Naive B cell (primary cell): ENCODE results near the gene GABPB2. TPM values are rescaled to one million over a fixed set of nuclear protein-coding genes. Genes with fewer than 3 reads are reported as not detected.
A peak's percentile ranks its signal among the peaks of the same experiment; 100 is the strongest.

Experiments used
- ATAC-seq, 2 donors: fragments of 150-1000 bp; cut with Tn5 transposase; 2 replicates each; pipeline ENCODE4 v1.10.0; 2021; ENCODE audit warnings: low read depth in 2 of 2, mild to moderate bottlenecking in 2 of 2, moderate library complexity in 2 of 2
- DNase-seq: peaks from one replicate; pipeline ENCODE4 v3.0.0; 2022
- H3K27ac Mint-ChIP-seq, 6 donors: one replicate each; pipeline ENCODE4 v1.8.0; 2020 to 2022; ENCODE audit warnings: mild to moderate bottlenecking in 6 of 6, mixed read lengths in 6 of 6, moderate library complexity in 5 of 6, inconsistent platforms in 2 of 6
- H3K27me3 Mint-ChIP-seq, 3 donors: one replicate each; pipeline ENCODE4 v1.8.0; 2021 to 2022; ENCODE audit warnings: mixed read lengths in 3 of 3, mild to moderate bottlenecking in 1 of 3
- H3K36me3 Mint-ChIP-seq, 2 donors: one replicate each; pipeline ENCODE4 v1.8.0; 2020 to 2022; ENCODE audit warnings: mixed read lengths in 2 of 2, inconsistent platforms in 1 of 2, mild to moderate bottlenecking in 1 of 2
- H3K4me1 Mint-ChIP-seq, 3 donors: one replicate each; pipeline ENCODE4 v1.8.0; 2020 to 2022; ENCODE audit warnings: mixed read lengths in 3 of 3, inconsistent platforms in 1 of 3, mild to moderate bottlenecking in 1 of 3, moderate library complexity in 1 of 3
- H3K4me3 Mint-ChIP-seq, 8 donors: one replicate each; pipeline ENCODE4 v1.8.0; 2020 to 2022; ENCODE audit warnings: mild to moderate bottlenecking in 8 of 8, mixed read lengths in 8 of 8, moderate library complexity in 8 of 8, inconsistent platforms in 2 of 8
- H3K9me3 Mint-ChIP-seq, 7 donors: one replicate each; pipeline ENCODE4 v1.8.0; 2020 to 2022; ENCODE audit warnings: mixed read lengths in 7 of 7, mild to moderate bottlenecking in 5 of 7, inconsistent platforms in 2 of 7, moderate library complexity in 1 of 7
- polyA plus RNA-seq, 6 donors: library from polyadenylated mRNA; unstranded; fragments of 300-500 nt; fragmentation: Illumina TruSeq; gene quantifications; one replicate each; pipeline ENCODE4 v1.2.3, GENCODE V29; 2021; ENCODE audit warnings: low read depth in 6 of 6

Gene GABPB2
- polyA plus RNA-seq, 6 donors from 2014 or later, result 2.4 to 9.2 (median 4.8) TPM

- Mint-ChIP-seq H3K9me3 (no peaks in the 10 kb centered on the region), H3K27me3 (no peaks in the 10 kb centered on the region), H3K27ac (peak overlapping the region in 5 of 6 donors; percentile 9 to 99 (median 60)), H3K4me1 (peaks cover 37 to 69% (median 45%) of the 10 kb centered on the region in 3 donors), H3K4me3 (peak overlapping the region in 3 of 8 donors; percentile 4 to 96 (median 6)), H3K36me3 (peaks cover 6 to 23% of the 10 kb centered on the region in 2 donors)
- DNase-seq, result no peak
- no peak for ATAC-seq
Measured at GRCh38 chr1:151050051-151050688, 20.4 kb upstream of the GABPB2 start.

DNA sequence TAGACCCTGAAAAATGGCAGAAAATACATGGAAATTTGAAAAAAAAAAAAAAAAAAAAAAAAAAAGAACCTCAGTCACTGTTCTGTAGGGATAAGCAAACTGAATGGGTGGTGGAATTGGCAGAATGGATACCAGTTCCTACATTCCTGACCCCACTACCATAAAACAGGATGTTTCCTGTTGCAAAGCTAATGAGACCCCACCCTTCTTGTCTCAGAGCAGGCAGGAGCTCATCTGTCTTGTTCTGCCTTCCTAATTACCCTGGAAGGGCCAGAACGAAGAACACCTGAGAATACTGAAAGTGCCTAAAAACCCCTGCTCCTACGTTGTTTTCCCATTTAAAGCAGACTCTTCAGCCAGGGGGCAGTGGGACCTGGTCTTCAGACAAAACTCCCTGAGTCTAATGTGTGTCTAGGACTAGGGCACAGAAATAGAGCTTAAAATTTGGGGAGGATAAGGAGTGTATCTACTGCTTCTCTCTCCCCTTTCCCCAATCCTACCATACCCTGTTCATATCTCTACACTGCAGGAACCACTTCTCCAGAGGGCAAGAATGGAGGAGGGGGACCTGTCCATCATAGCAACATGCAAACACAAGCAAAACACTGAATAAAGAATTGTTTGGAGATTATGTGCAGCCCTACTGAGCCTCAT lies 19.1 kb upstream of the GABPB2 start:
- H3K27ac Mint-ChIP-seq, result peak overlapping the region in 4 of 6 donors; percentile 23 to 99 (median 87)
- peaks cover 49 to 78% (median 52%) of the 10 kb centered on the region in 3 donors for H3K4me1 Mint-ChIP-seq
- H3K27me3 Mint-ChIP-seq, result no peaks in the 10 kb centered on the region
- no peaks in the 10 kb centered on the region for H3K9me3 Mint-ChIP-seq
- peaks cover 7 to 25% of the 10 kb centered on the region in 2 donors for H3K36me3 Mint-ChIP-seq
- DNase-seq, result no peak
- H3K4me3 Mint-ChIP-seq, result peak overlapping the region in 2 of 8 donors; percentile 6 to 15
- no peak for ATAC-seq

DNA sequence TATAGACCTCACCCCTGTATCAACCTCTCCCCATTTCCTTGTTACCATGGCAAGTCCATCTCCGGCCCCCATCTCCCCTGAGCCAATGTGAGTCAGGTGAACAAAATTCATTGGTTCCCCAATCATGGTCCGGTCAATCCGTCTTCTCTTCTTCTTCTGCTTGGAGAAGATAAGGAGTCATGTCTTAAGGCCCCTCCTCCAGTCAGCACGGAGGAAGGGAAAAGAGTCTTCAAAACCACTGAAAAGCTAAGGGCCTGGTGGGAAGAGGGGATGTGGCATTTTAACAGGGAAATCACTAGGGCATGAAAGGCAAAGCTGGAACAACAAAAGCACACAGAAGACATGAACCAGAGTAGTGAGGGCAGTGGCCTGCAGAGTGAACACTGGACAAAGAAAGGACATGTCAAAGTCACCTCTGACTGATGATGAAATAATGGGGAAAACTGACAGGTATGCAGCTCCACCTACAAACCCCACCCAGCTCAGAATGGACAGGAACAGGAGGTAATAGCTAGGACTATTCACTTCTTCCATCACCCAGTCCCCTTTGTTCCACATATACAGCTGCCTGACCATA lies 15.5 kb upstream of the GABPB2 start:
- DNase-seq, result no peak
- H3K36me3 Mint-ChIP-seq, result peaks cover 7 to 53% of the 10 kb centered on the region in 2 donors
- H3K4me1 Mint-ChIP-seq, result peaks cover 59 to 73% (median 60%) of the 10 kb centered on the region in 3 donors
- H3K27ac Mint-ChIP-seq, result peak overlapping the region; percentile 82 to 99 (median 94)
- H3K9me3 Mint-ChIP-seq, result no peaks in the 10 kb centered on the region
- peak overlapping the region; percentile 87 to 100 (median 98) for H3K4me3 Mint-ChIP-seq
- no peak for ATAC-seq
- no peaks in the 10 kb centered on the region for H3K27me3 Mint-ChIP-seq

- H3K36me3 Mint-ChIP-seq, result peaks cover 7 to 53% of the 10 kb centered on the region in 2 donors
- DNase-seq (no peak), ATAC-seq (no peak)
- peaks cover 60 to 76% (median 64%) of the 10 kb centered on the region in 3 donors for H3K4me1 Mint-ChIP-seq
- H3K4me3 Mint-ChIP-seq, result peak overlapping the region; percentile 87 to 100 (median 98)
- H3K9me3 Mint-ChIP-seq, result no peaks in the 10 kb centered on the region
- peak overlapping the region; percentile 57 to 99 (median 91) for H3K27ac Mint-ChIP-seq
- H3K27me3 Mint-ChIP-seq, result no peaks in the 10 kb centered on the region
Measured at GRCh38 chr1:151055581-151055980, 15.0 kb upstream of the GABPB2 start.

- H3K27me3 Mint-ChIP-seq, result no peaks in the 10 kb centered on the region
- peak overlapping the region; percentile 87 to 100 (median 98) for H3K4me3 Mint-ChIP-seq
- ATAC-seq (peak; percentile 18 to 23), DNase-seq (peak; percentile 46)
- H3K9me3 Mint-ChIP-seq, result no peaks in the 10 kb centered on the region
- peaks cover 61 to 80% (median 70%) of the 10 kb centered on the region in 3 donors for H3K4me1 Mint-ChIP-seq
- peak overlapping the region; percentile 57 to 99 (median 91) for H3K27ac Mint-ChIP-seq
- H3K36me3 Mint-ChIP-seq, result peaks cover 7 to 53% of the 10 kb centered on the region in 2 donors
Measured at GRCh38 chr1:151056149-151056548, 14.4 kb upstream of the GABPB2 start.

DNA sequence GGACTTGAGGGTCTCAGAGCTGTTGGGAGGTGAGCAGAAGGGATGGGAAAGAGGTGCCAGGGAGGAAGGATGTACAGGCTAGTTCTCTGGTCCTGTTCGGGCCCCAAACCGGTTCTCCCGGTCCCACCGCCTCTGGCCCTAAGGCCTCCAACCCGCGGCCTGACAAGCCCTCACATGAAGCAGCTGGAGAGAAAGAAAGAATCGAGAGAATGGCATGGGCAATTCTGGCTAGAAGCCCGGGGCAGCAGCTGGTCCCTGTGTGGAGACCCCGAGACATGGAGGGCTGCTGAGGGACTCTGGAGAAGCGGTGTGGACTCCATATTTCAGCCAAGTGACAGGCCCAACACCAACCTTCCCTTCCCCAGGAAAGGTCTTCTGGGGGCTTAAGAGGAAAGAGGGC lies 11.9 kb upstream of the GABPB2 start:
- no peaks in the 10 kb centered on the region for H3K9me3 Mint-ChIP-seq
- H3K27ac Mint-ChIP-seq, result peak overlapping the region; percentile 95 to 99 (median 98)
- no peaks in the 10 kb centered on the region for H3K27me3 Mint-ChIP-seq
- DNase-seq (no peak), ATAC-seq (no peak)
- H3K4me3 Mint-ChIP-seq, result peak overlapping the region; percentile 87 to 100 (median 98)
- H3K4me1 Mint-ChIP-seq, result peaks cover 57 to 64% (median 60%) of the 10 kb centered on the region in 3 donors
- H3K36me3 Mint-ChIP-seq, result peaks cover 7 to 43% of the 10 kb centered on the region in 2 donors

GRCh38 chr1:151059109-151060006 lies 11.2 kb upstream of the GABPB2 start, which contains the start of gene CDC42SE1:
CDC42SE1 (minus strand) TSS chr1:151059622; CDS start chr1:151055730, 3,892 bp downstream.
- H3K9me3 Mint-ChIP-seq, result no peaks in the 10 kb centered on the region
- peak; percentile 85 to 86 for ATAC-seq
- peak; percentile 86 for DNase-seq
- peak within 1 kb of the TSS; percentile 87 to 100 (median 98) for H3K4me3 Mint-ChIP-seq
- H3K27ac Mint-ChIP-seq, result peak within 1 kb of the TSS; percentile 98 to 99 (median 98)
- H3K27me3 Mint-ChIP-seq, result no peaks in the 10 kb centered on the region
- peaks cover 54 to 64% (median 54%) of the 10 kb centered on the region in 3 donors for H3K4me1 Mint-ChIP-seq
- H3K36me3 Mint-ChIP-seq, result peaks cover 7 to 38% of the 10 kb centered on the region in 2 donors

DNA sequence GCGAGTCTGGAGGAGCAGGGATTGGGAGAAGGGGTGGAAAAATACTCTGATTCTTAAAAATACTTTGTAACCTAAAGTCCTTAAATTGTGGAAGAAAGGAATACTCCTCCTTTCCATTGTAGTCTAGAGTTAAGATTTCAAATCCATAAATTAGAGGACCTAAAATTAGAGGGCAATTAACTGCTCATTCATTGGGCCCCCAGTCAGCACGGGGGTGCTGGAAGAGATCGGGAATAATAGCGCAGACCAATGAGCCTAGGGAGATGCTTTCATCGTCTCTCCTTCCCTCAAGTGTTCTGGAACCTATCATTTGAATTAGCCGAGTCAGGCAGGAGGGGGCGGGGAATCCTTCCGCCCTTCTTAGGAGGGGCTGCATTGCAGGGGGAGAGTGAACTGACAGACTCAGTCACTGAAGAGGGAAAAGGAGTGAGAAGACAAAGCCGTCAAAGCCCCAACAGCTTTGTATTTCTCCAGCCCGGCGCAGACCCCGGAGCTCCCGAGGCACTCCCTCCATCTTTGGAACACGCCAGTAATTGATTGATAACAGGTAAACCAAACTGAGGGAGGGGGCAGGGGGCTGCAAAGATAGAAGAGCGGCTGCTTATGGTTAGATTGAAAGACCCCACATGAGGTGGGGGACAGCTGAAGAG lies 10.4 kb upstream of the GABPB2 start, which contains the start of gene MLLT11:
TSS of gene MLLT11 (plus strand) at position 391 of the 650 bp plus-strand sequence. CDS start 6,828 bp downstream, outside the sequence.
- no peak for DNase-seq
- Mint-ChIP-seq H3K36me3 (peaks cover 2 to 30% of the 10 kb centered on the region in 2 donors), H3K4me1 (peaks cover 46 to 59% (median 46%) of the 10 kb centered on the region in 3 donors)

GRCh38 chr1:151060657-151061421 lies 9.7 kb upstream of the GABPB2 start:
- H3K9me3 Mint-ChIP-seq, result no peaks in the 10 kb centered on the region
- ATAC-seq (no peak), DNase-seq (no peak)
- peak overlapping the region; percentile 87 to 100 (median 98) for H3K4me3 Mint-ChIP-seq
- H3K27me3 Mint-ChIP-seq, result no peaks in the 10 kb centered on the region
- H3K4me1 Mint-ChIP-seq, result peaks cover 39 to 52% (median 39%) of the 10 kb centered on the region in 3 donors
- peaks cover 0 to 28% of the 10 kb centered on the region in 2 donors for H3K36me3 Mint-ChIP-seq
- H3K27ac Mint-ChIP-seq, result peak overlapping the region in 5 of 6 donors; percentile 27 to 99 (median 84)

More for the DNA sequence above, 10.4 kb upstream of the GABPB2 start, which contains the start of gene MLLT11:
- Mint-ChIP-seq H3K27ac (peak within 1 kb of the TSS; percentile 98 to 99 (median 98)), H3K9me3 (no peaks in the 10 kb centered on the region), H3K4me3 (peak within 1 kb of the TSS; percentile 87 to 100 (median 98)), H3K27me3 (no peaks in the 10 kb centered on the region)
- no peak for ATAC-seq

DNA sequence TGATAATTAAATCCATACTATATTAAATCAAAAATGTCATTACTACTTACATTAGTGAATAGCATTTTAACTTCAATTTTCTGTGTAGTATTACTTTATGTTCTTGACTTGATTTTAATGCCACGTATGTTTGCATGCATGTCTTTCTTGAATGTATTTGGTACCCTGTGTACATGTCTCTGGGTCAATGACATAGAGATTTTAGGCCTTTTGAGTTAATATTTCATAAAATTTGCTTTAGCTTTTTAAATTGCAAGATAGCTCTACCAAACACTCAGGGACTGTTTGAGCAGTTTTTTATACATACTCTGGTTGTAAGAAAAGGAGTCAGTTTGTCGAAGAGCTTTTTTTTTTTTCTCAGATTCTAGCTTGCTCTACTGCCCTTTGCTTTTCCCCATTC lies 8.9 kb upstream of the GABPB2 start:
- Mint-ChIP-seq H3K27ac (peak overlapping the region in 1 of 6 donors; percentile 68), H3K27me3 (no peaks in the 10 kb centered on the region), H3K4me3 (peak overlapping the region in 1 of 8 donors; percentile 97), H3K36me3 (peaks cover 0 to 25% of the 10 kb centered on the region in 2 donors), H3K4me1 (peaks cover 30 to 43% (median 31%) of the 10 kb centered on the region in 3 donors), H3K9me3 (no peaks in the 10 kb centered on the region)
- ATAC-seq, result no peak
- DNase-seq, result no peak

DNA sequence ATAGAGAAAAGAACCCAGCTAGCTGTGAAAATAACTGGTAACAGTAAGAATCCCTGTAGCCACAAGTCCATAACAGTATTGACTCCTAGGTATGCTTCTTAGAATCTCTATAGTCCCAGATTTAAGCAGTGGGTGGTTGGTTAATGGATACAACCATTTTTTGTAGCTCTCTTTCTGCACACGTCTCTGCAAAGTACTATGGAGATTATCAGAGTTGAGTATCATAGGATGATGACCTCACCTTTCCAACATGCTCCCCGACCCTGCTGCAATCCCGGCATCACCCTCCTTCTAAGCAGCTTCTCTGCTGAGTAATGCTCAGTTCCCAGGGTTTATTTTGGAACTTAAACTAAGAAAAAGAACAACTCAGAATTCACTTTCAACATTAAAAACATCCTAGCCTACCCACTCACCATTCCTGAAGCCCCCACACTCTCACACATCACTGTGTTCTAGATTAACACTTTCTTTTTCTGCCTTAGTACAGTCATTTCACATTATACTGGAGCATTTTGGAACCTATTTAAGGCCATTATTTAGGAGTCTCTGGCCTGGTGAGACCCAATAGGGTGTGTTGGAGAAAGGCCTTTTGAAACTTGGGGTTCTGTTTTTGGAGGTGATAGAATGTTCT lies 7.7 kb upstream of the GABPB2 start:
- Mint-ChIP-seq H3K4me3 (peak overlapping the region in 1 of 8 donors; percentile 36), H3K4me1 (peaks cover 19 to 31% (median 25%) of the 10 kb centered on the region in 3 donors), H3K27ac (peak overlapping the region in 2 of 6 donors; percentile 74 to 80), H3K36me3 (peaks cover 0 to 15% of the 10 kb centered on the region in 2 donors), H3K9me3 (no peaks in the 10 kb centered on the region), H3K27me3 (no peaks in the 10 kb centered on the region)
- ATAC-seq (no peak), DNase-seq (no peak)
